Stimulated activated CD8-positive, alpha-beta memory T cell treated with anti-CD3 and anti-CD28 coated beads, Interleukin-7, amount 100 ng/mL, for 24 hours (primary cell): ENCODE data around the gene GALNT18.

Experiments used
- DNase-seq: peaks from one replicate; pipeline ENCODE4 v3.0.0-alpha.2; 2020; ENCODE audit warnings: low read depth

GALNT18 gene

GRCh38 chr11:11565636-11566035 lies 56.2 kb downstream of the GALNT18 start:
- no peak for DNase-seq

- DNase-seq: no peak
Observed at GRCh38 chr11:11563200-11563975, 58.4 kb downstream of the GALNT18 start.

GRCh38 chr11:11561991-11562390 lies 59.8 kb downstream of the GALNT18 start:
- no peak for DNase-seq

- DNase-seq: no peak
Observed at GRCh38 chr11:11558826-11559225, 63.0 kb downstream of the GALNT18 start.

DNA sequence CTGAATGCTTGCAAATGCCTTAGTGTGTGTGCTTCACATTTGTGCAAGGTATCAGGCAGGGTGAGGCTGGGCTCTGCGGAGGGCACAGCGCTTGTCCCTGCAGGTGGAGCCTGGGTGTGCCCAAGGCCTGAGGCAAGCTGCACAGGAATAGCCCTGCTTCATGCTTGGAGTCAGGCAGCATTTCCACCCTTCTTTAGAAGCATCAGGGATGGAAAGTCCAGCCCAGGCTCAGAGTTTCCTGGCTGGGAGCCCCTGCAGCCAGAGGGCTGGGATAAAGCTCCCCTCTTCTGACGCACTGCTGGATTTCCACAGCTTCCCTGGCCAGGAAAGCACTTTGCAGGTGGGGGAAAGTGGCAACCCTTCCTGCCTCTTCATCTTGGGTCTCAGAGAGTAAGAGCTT lies 63.4 kb downstream of the GALNT18 start:
- no peak for DNase-seq

DNA sequence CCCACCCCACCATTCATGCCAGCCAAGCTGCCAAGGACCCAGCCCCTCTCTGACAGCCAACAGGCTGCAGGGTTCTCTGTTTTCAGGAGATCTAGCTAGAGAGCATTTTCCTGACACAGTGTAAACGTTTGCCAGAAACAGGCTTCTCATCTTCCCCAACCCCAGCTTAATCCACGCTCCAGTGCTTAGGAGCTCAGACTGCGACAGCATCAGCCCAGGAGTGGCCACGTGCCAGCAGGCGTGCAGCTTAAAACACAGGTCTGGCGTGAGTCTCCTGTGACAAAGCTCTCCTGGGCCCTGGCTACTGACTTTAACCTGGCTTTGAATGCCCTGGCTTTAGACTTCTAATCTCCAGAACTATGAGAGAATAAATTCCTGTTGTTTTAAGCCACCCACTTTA lies 66.6 kb downstream of the GALNT18 start:
- DNase-seq: no peak

DNA sequence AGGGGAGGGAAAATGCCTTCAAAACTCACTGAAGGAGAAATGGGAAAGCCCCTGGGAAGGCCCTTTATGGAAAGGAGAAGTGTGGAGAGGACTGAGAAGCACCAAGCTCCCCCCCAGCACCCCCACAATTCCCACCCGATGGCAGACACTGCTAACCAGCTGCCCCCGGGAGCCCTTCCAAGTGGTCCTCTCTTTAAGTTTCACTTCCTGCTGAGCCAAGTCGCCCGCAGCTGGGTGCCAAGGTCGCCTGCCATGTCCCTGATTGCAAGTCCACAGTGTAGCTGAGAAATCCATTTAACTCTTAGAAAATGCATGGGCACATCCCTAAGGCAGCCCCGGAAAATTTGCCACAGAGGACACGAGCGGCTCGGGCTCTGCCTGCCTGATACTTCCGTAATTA lies 68.2 kb downstream of the GALNT18 start:
- no peak for DNase-seq

GRCh38 chr11:11552529-11553087 lies 69.2 kb downstream of the GALNT18 start:
- no peak for DNase-seq

- no peak for DNase-seq
Observed at GRCh38 chr11:11550534-11550933, 71.3 kb downstream of the GALNT18 start.

- no peak for DNase-seq
Observed at GRCh38 chr11:11545285-11546275, 76.2 kb downstream of the GALNT18 start.

DNA sequence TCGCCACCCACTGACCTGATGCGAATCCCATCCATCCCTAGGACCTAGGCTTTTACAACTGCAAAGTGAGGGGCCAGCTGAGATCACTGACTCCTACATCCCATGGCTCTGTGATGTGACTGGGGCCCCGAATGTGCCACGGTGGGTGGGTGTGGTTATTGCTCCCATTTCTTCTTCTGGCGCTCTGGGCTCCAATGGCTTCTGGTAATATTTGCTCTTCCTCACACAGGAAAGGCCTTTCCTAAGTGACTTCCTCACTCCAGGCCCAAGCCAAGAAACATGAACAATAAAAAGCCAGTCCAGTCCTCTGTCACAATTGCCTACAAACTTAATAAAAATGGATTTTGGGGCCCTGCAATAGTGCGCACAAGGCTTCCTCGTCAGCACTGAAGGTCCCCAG lies 78.1 kb downstream of the GALNT18 start:
- no peak for DNase-seq

DNA sequence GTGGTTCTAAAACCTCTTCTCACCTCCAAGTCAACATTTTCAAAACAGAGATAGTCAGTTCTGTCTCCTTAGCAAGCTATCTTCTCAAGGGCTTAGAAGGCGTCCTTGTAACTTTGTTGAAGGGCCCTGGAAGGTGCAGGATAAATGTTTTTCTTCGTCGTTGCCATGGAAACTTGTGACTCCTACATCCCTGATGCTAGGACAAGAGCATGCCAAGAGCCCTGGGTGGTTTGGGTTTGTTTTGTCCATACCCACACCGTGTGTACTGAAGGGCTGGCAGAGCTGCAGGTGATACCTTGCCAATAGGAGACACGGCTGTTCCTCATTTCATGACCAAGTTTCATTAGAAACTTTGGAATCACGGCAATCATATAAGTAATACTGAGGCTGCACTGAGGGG lies 81.6 kb downstream of the GALNT18 start:
- no peak for DNase-seq

- no peak for DNase-seq
Observed at GRCh38 chr11:11538277-11538960, 83.4 kb downstream of the GALNT18 start.

DNA sequence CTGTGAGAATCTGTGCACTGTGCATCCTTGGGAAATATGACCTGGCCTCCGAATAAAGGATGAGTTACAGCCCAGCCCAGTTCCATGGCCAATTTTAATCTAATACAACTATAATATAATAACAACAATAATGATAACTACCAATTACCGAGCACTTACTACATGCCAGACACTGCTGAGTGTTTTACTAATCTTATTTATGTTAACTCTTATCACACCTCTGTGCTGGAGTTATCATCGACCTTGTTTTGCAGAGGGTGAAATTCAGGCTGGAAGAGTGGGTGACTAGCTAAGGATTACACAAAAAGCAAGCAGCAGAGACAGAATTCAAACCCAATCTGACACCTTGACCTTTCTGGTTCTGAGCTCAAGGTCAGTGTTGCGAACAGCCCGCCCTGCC lies 83.9 kb downstream of the GALNT18 start:
- DNase-seq: no peak

- DNase-seq: no peak
Observed at GRCh38 chr11:11537372-11537771, 84.4 kb downstream of the GALNT18 start.

DNA sequence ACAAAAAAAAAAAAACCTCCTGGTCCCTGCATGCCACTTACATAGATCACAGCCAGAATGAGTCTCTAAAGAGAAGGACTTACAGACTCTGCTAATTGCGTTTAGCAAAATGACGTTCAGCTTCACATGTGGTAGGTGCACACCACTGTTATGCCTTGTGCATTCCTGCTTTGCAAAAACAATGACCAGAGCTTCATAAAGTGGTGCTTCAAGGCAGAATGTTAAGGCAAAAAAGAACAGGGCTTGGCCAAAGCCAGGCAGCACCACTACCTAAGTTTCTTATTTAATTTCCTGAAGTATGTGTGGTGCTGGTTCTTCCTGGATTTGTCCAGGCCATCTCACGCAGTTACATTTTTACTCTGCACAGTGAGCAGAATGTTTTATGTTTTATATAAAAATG lies 85.2 kb downstream of the GALNT18 start:
- DNase-seq: no peak

DNA sequence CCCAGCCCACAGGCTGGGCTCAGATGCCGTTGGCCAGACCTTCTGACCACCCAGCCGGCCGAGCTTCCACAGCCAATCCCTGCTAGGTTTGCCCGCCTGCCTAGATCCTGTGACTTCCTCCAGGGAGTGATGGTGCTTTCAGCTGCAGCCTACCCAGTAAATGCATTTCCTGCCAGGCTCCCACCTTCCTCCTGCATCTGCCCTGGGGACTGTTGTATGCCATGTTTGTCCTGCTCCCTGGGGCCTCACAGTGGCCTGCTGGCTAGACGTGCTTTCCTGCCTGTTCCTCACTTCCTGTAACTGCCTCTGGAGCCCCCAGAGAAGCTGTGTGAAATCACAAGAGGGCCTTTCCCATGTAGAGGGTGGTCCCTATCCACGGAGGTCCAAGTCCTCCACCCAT lies 86.2 kb downstream of the GALNT18 start:
- DNase-seq: no peak

- DNase-seq: no peak
Observed at GRCh38 chr11:11534981-11535380, 86.8 kb downstream of the GALNT18 start.

- no peak for DNase-seq
Observed at GRCh38 chr11:11533751-11534150, 88.1 kb downstream of the GALNT18 start.

DNA sequence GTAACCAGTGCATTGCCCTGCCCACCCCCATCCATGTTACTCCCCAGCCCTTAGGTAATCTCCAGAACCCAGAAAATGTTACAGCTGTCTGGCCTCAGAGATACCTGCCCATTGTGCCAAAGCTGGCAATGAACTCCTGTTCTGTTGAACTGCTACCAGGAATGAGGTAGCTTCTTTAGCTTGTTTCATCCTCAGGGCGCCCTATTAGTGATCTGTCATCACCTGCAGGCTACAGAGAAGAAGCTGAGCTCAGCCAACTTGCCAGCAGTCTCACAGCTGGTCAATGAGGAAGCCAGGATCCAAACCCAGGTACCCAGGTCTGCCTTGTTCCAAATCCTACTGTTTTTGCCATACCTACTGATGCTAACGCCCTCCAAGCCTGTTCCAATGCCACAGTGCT lies 88.7 kb downstream of the GALNT18 start:
- no peak for DNase-seq

GRCh38 chr11:11532574-11532973 lies 89.2 kb downstream of the GALNT18 start:
- DNase-seq: no peak
